GM10248 (cell line): ENCODE measurements around the gene SMG7.

Experiments
- CTCF ChIA-PET: fragments of 300-600 bp; sonication (Branson Sonifier 250); formaldehyde crosslinking; extraction: SDS; loops from one replicate; lab custom pipeline; 2021; ENCODE audit warnings: antibody characterized with exemption; lab: Yijun Ruan, JAX
- POLR2A ChIA-PET: fragments of 350-650 bp; sonication (Branson Sonifier 250); formaldehyde crosslinking; extraction: SDS; loops from one replicate; lab custom pipeline; 2020; ENCODE audit warnings: antibody characterized with exemption; lab: Yijun Ruan, JAX
- DNase-seq: peaks from one replicate; pipeline ENCODE4 v3.0.0; 2012; ENCODE audit errors: extremely low spot score
- CTCF ChIP-seq: IDR thresholded peaks from 2 replicates; pipeline ENCODE4 v1.5.1; 2012; ENCODE audit warnings: mild to moderate bottlenecking, low read depth; ENCODE audit errors: extremely low read depth, missing control alignments, control extremely low read depth

The SMG7 gene

DNA sequence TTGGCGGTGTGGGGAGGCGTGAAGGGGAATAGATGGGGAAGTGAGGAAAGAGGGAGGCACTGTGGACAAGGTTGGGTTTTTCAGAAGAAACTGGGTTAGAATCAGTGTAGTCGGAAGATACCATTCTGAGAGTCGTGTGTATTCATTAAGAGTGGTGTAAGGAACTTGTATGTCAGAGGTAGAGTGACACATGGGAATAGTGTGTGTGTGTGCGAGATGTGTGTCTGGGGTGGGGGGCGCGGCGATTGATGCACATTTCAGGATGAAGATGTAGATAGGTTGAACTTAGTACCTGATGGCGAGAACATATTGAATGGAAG is 878 bp downstream of the SMG7 start:
- no peak for DNase-seq
- TF ChIP-seq CTCF = no peak
- ChIA-PET CTCF (interaction anchor here (1.1 to 1.5 kb wide), 5 partner anchors 12 to 212 kb away, joined by 3 to 4 read pairs (median 3); no protein-coding TSS in a partner anchor), POLR2A (no interaction called here)

DNA sequence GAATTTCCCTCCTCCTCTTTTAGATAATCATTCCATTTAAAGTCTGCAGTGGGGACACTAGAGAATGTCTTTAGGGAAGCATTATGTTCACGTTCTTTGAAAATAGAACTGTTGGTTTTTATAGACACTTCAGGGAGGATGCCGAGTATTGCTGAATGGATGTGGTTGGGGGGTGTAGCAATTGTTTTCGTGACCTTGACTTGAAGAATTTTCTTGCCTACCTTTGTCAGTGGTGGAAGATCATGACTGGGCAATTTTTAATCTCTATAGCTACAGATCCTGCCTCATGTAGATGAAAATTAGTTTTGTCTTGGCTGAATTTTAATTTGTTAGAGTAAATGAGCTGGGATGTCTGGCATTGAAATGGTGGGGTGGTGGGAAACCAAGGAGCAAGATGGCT is 3.8 kb downstream of the SMG7 start:
- DNase-seq = no peak
- no peak for TF ChIP-seq CTCF
- CTCF ChIA-PET = interaction anchor here (1.3 to 1.5 kb wide), 3 partner anchors 12 to 132 kb away, joined by 3 read pairs; no protein-coding TSS in a partner anchor
- POLR2A ChIA-PET = no interaction called here

DNA sequence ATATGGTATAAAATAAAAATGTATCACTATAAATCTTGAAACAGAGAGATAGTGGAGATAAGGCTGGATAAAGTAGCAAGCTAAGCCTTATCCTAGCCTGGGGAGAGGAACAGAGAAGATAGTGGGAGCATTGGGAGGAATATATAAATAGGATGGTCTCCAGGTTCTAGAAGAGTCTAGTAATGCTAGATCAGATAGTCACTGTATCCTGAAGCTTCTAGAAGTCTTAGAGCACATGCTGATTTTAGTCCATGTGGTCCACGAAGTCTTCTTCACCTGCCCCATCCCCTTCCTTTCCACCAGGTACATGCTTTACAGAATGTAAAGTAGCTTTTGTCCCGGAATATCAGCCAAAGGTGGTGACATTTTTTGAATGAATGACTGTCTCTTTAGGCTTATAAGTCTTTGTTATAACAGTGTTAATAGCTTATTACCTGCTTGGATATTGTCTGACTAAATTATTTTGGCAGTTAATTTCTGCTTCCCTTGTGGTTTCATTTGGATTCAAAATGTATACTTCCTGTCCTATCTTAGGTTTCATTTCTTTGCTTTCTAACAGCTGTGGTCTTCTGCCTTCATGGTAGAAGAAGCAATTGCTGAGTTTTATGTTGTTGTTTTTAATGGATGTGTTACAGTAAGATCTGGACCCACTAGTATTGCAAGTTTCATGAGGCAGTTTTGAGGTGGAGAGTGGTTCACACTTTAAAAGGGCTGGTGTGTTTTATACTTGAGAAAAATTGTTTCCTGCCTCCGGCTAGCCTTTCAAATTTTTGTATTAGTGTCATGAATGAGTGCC is 5.9 kb downstream of the SMG7 start:
- no peak for TF ChIP-seq CTCF
- ChIA-PET POLR2A (no interaction called here), CTCF (interaction anchor here (0.7 kb wide), 1 partner anchor 102 kb away, joined by 3 read pairs; no protein-coding TSS in a partner anchor)
- DNase-seq = peak; percentile 11

GRCh38 chr1:183480971-183481441 is 8.7 kb downstream of the SMG7 start:
- DNase-seq = no peak
- POLR2A ChIA-PET = no interaction called here
- TF ChIP-seq CTCF = no peak
- CTCF ChIA-PET = interaction anchor here (1.0 to 1.3 kb wide), 2 partner anchors 10 to 15 kb away, joined by 3 read pairs; no protein-coding TSS in a partner anchor

DNA sequence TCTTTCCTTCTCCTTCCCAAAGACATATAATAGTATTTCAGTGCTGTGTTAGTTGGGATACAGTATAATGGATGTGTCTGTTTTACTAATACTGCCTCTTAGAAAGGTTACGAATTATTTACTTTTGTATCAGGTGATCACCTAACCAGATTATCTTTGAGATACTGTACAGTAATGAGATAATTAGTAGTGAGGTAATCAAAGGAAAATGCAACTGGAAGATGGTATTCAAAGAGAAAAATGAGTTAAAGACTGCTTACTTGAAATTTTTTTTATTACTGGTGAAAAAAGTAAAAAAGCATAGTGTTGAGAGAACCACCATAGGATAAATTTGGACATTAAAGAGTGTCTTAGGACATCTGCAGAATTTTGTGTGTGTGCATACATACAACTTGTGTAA is 10.9 kb downstream of the SMG7 start:
- ChIA-PET CTCF (interaction anchor here (1.0 to 1.4 kb wide), 2 partner anchors 8 to 13 kb away, joined by 3 read pairs; no protein-coding TSS in a partner anchor), POLR2A (no interaction called here)
- DNase-seq = no peak
- no peak for TF ChIP-seq CTCF

DNA sequence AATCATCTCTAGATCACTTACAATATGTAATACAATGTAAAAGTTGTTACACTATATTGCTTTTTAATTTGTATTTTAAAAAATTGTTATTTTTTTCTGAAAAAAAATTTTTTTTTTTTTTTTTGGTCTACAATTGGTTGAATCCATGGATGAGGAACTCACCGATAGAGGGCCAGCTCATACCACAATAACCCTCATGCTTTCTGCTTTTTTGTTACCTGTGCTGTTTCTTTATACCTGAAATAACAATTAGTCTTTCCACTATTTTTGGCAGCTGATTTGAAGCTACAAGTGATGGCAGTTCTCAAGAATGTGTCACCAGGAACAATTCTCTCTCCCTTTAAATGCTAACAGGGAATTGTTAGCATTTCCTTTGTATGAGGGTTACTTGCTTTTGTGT is 12.0 kb downstream of the SMG7 start:
- no peak for DNase-seq
- POLR2A ChIA-PET = no interaction called here
- CTCF ChIA-PET = interaction anchor here (1.3 to 1.4 kb wide), 2 partner anchors 12 to 20 kb away, joined by 3 to 4 read pairs; no protein-coding TSS in a partner anchor

More for the DNA sequence above, 12.0 kb downstream of the SMG7 start:
- no peak for TF ChIP-seq CTCF
